Right atrium auricular region (tissue), 2 donors: ENCODE data around the gene GLT8D2. TPM values are rescaled to one million over a fixed set of nuclear protein-coding genes. Genes with fewer than 3 reads are reported as not detected.

Source experiments
- DNase-seq: peaks from one replicate; pipeline ENCODE4 v3.0.0-alpha.2; 2019; ENCODE audit warnings: low spot score
- H3K27ac ChIP-seq, 2 donors: fragments of 200-600 bp; sonication (generic); 1 replicate in 1 of 2; 2 replicates in 1 of 2; pipeline ENCODE4 v1.5.1; 2016 to 2019
- H3K27me3 ChIP-seq, 2 donors: fragments of 200-600 bp; sonication (generic); one replicate each; pipeline versions ENCODE4 v1.5.1 to v1.6.0; 2017 to 2019
- H3K36me3 ChIP-seq: fragments of 200-600 bp; sonication (generic); one replicate; pipeline ENCODE4 v1.5.1; 2016
- H3K4me1 ChIP-seq, 2 donors: fragments of 200-600 bp; sonication (generic); one replicate each; pipeline versions ENCODE4 v1.5.1 to v1.6.0; 2017 to 2019
- H3K4me3 ChIP-seq, 2 donors: fragments of 200-600 bp; sonication (generic); 1 replicate in 1 of 2; 2 replicates in 1 of 2; pipeline ENCODE4 v1.5.1; 2017 to 2019; ENCODE audit warnings: mild to moderate bottlenecking in 1 of 2, moderate library complexity in 1 of 2
- H3K9me3 ChIP-seq, 2 donors: fragments of 200-600 bp; sonication (generic); one replicate each; pipeline ENCODE4 v1.5.1; 2019
- CTCF ChIP-seq, 2 donors: fragments of 200-600 bp; sonication (generic); IDR thresholded peaks; one replicate each; pipeline ENCODE4 v1.5.1; 2019; ENCODE audit warnings: antibody characterized with exemption in 2 of 2
- total RNA-seq, 2 donors: library from RNA; depleted of rRNA; stranded (reverse); fragments of >200 nt; gene quantifications; one replicate each; pipeline ENCODE4 v1.1.0, GENCODE V29; 2016

Gene GLT8D2
- total RNA-seq, 2 donors from 2014 or later, result 5.6 to 9.9 TPM

- DNase-seq, result no peak
- Histone ChIP-seq H3K9me3 (no peaks in the 10 kb centered on the region), H3K4me3 (no peak overlapping the region), H3K27me3 (no peaks in the 10 kb centered on the region), H3K36me3 (peaks cover 20% of the 10 kb centered on the region), H3K27ac (no peak overlapping the region), H3K4me1 (peaks cover 0 to under 1% of the 10 kb centered on the region in 2 donors)
- TF ChIP-seq CTCF (IDR thresholded peaks at IDR 0.05), result no peak
Observed at GRCh38 chr12:103975368-103975767, 74.6 kb downstream of the GLT8D2 start.

GRCh38 chr12:103973909-103974308 is 76.1 kb downstream of the GLT8D2 start:
- H3K27ac ChIP-seq, result no peak overlapping the region
- DNase-seq, result no peak
- no peak overlapping the region for H3K4me3 ChIP-seq
- TF ChIP-seq CTCF (IDR thresholded peaks at IDR 0.05), result no peak
- H3K36me3 ChIP-seq, result peaks cover 20% of the 10 kb centered on the region
- no peaks in the 10 kb centered on the region for H3K27me3 ChIP-seq
- no peaks in the 10 kb centered on the region for H3K9me3 ChIP-seq
- peaks cover 0 to 15% of the 10 kb centered on the region in 2 donors for H3K4me1 ChIP-seq

GRCh38 chr12:103969391-103969790 is 80.6 kb downstream of the GLT8D2 start:
- no peak for TF ChIP-seq CTCF (IDR thresholded peaks at IDR 0.05)
- no peaks in the 10 kb centered on the region for H3K27me3 ChIP-seq

GRCh38 chr12:103966736-103967135 is 83.3 kb downstream of the GLT8D2 start:
- no peak for TF ChIP-seq CTCF (IDR thresholded peaks at IDR 0.05)
- peak overlapping the region; percentile 97 to 98 for H3K27ac ChIP-seq
- no peaks in the 10 kb centered on the region for H3K9me3 ChIP-seq
- no peak for DNase-seq
- H3K4me1 ChIP-seq, result peaks cover 0 to 46% of the 10 kb centered on the region in 2 donors
- no peaks in the 10 kb centered on the region for H3K36me3 ChIP-seq
- H3K4me3 ChIP-seq, result peak overlapping the region; percentile 88 to 96
- no peaks in the 10 kb centered on the region for H3K27me3 ChIP-seq

More at GRCh38 chr12:103969391-103969790, 80.6 kb downstream of the GLT8D2 start:
- H3K4me3 ChIP-seq, result no peak overlapping the region
- DNase-seq, result no peak
- peaks cover 0 to 41% of the 10 kb centered on the region in 2 donors for H3K4me1 ChIP-seq
- H3K27ac ChIP-seq, result no peak overlapping the region
- no peaks in the 10 kb centered on the region for H3K9me3 ChIP-seq
- no peaks in the 10 kb centered on the region for H3K36me3 ChIP-seq

GRCh38 chr12:103965590-103966504 is 84.1 kb downstream of the GLT8D2 start, which contains the start of gene TDG:
TSS of gene TDG (plus strand) at chr12:103965872. CDS start at chr12:103966038, 166 bp downstream.
- Histone ChIP-seq H3K36me3 (no peaks in the 10 kb centered on the region), H3K4me1 (peaks cover 0 to 46% of the 10 kb centered on the region in 2 donors), H3K9me3 (no peaks in the 10 kb centered on the region), H3K4me3 (peak within 1 kb of the TSS; percentile 88 to 96), H3K27ac (peak within 1 kb of the TSS; percentile 97 to 98), H3K27me3 (no peaks in the 10 kb centered on the region)
- DNase-seq, result peak; percentile 99
- peak in 1 of 2 donors; percentile 31 for TF ChIP-seq CTCF (IDR thresholded peaks at IDR 0.05)
